ENCODE measurements around the gene PLEKHM3.

GRCh38 chr2:207952564-207953345 lies 72.6 kb downstream of the PLEKHM3 start:
- no peak for TF ChIP-seq CTCF (IDR thresholded peaks at IDR 0.05)
- TF ChIP-seq POLR2A (IDR thresholded peaks at IDR 0.05) = no peak

Data from transverse colon (tissue), 3 donors.